DMS153 (cell line): ENCODE measurements around the gene TAF15.

ENCODE experiments used
- DNase-seq: peaks from one replicate; lab custom pipeline; 2025; lab: John Stamatoyannopoulos, UW

TAF15 gene

GRCh38 chr17:35808962-35809854 is at the start of gene TAF15:
Gene TAF15, plus strand, starts transcription at chr17:35809484. Its CDS starts 86 bp downstream, at chr17:35809570.
- peak; percentile 97 for DNase-seq

- no peak for DNase-seq
Measured at GRCh38 chr17:35760587-35760986, 48.7 kb upstream of the TAF15 start, which contains the start of gene C17orf50. Gene C17orf50, plus strand, starts transcription at chr17:35760887. Its CDS starts 55 bp downstream, at chr17:35760942.

- no peak for DNase-seq
Measured at GRCh38 chr17:35761601-35762000, 47.7 kb upstream of the TAF15 start.

GRCh38 chr17:35763767-35764122 is 45.5 kb upstream of the TAF15 start:
- no peak for DNase-seq

GRCh38 chr17:35764123-35764991 is 44.9 kb upstream of the TAF15 start:
- DNase-seq = peak; percentile 85

GRCh38 chr17:35765086-35765710 is 44.1 kb upstream of the TAF15 start:
- no peak for DNase-seq

GRCh38 chr17:35765756-35766488 is 43.4 kb upstream of the TAF15 start:
- DNase-seq = no peak

GRCh38 chr17:35766489-35766877 is 42.8 kb upstream of the TAF15 start:
- no peak for DNase-seq

GRCh38 chr17:35766903-35767510 is 42.3 kb upstream of the TAF15 start:
- no peak for DNase-seq

- no peak for DNase-seq
Measured at GRCh38 chr17:35768797-35769196, 40.5 kb upstream of the TAF15 start.

- no peak for DNase-seq
Measured at GRCh38 chr17:35769895-35770486, 39.3 kb upstream of the TAF15 start.

- DNase-seq = no peak
Measured at GRCh38 chr17:35773129-35773528, 36.2 kb upstream of the TAF15 start.

- DNase-seq = no peak
Measured at GRCh38 chr17:35773679-35774425, 35.4 kb upstream of the TAF15 start.

GRCh38 chr17:35774499-35774898 is 34.8 kb upstream of the TAF15 start:
- DNase-seq = no peak

GRCh38 chr17:35775039-35775438 is 34.2 kb upstream of the TAF15 start:
- no peak for DNase-seq

- no peak for DNase-seq
Measured at GRCh38 chr17:35775583-35775982, 33.7 kb upstream of the TAF15 start.

GRCh38 chr17:35778641-35779196 is 30.6 kb upstream of the TAF15 start:
- no peak for DNase-seq

GRCh38 chr17:35780950-35781349 is 28.3 kb upstream of the TAF15 start:
- no peak for DNase-seq

- no peak for DNase-seq
Measured at GRCh38 chr17:35784895-35785294, 24.4 kb upstream of the TAF15 start.

- no peak for DNase-seq
Measured at GRCh38 chr17:35786941-35787432, 22.3 kb upstream of the TAF15 start.
